ENCODE results near the gene PAAF1.

PAAF1 gene

GRCh38 chr11:73958521-73959141, 81.8 kb downstream of the PAAF1 start:
- H3K36me3 ChIP-seq (ENCODE audit: insufficient read depth, low read length): no peaks in the 10 kb centered on the region
- no peak overlapping the region for H3K9ac ChIP-seq (ENCODE audit: low read length)
- H4K20me1 ChIP-seq (ENCODE audit: insufficient read depth, low read length): no peaks in the 10 kb centered on the region
- no peaks in the 10 kb centered on the region; the same call in 1 of the 2 replicates for H3K27me3 ChIP-seq (ENCODE audit: insufficient read depth, low read length)
- no peak overlapping the region for H2AFZ ChIP-seq (ENCODE audit: low read length)
- no peaks in the 10 kb centered on the region for H3F3A ChIP-seq (ENCODE audit: insufficient read depth, low read length)
- H3K4me1 ChIP-seq (ENCODE audit: insufficient read depth, low read length, severe bottlenecking): peaks cover 10% of the 10 kb centered on the region
- no peaks in the 10 kb centered on the region for H3K9me2 ChIP-seq (ENCODE audit: low read depth, low read length)
- H3K27ac ChIP-seq (ENCODE audit: low read depth, low read length, poor library complexity, severe bottlenecking): no peak overlapping the region
- TF ChIP-seq CTCF (IDR thresholded peaks at IDR 0.05; ENCODE audit: low read length) (no peak), EZH2 (IDR thresholded peaks at IDR 0.05; ENCODE audit: borderline replicate concordance, low read length) (no peak)
- no peak overlapping the region for H3K4me3 ChIP-seq (ENCODE audit: low read depth, low read length, poor library complexity, severe bottlenecking)
- no peak overlapping the region for H3K4me2 ChIP-seq (ENCODE audit: low read length)
- no peaks in the 10 kb centered on the region for H3K9me3 ChIP-seq (ENCODE audit: low read length)
- H3K79me2 ChIP-seq (ENCODE audit: insufficient read depth, low read length): no peaks in the 10 kb centered on the region

GRCh38 chr11:73961321-73961720, 84.5 kb downstream of the PAAF1 start:
- TF ChIP-seq CTCF (IDR thresholded peaks at IDR 0.05; ENCODE audit: low read length) (no peak), EZH2 (IDR thresholded peaks at IDR 0.05; ENCODE audit: borderline replicate concordance, low read length) (no peak)
- H2AFZ ChIP-seq (ENCODE audit: low read length): no peak overlapping the region
- no peak overlapping the region for H3K4me2 ChIP-seq (ENCODE audit: low read length)
- H4K20me1 ChIP-seq (ENCODE audit: insufficient read depth, low read length): no peaks in the 10 kb centered on the region
- no peak overlapping the region for H3K27ac ChIP-seq (ENCODE audit: low read depth, low read length, poor library complexity, severe bottlenecking)
- no peak overlapping the region for H3K9ac ChIP-seq (ENCODE audit: low read length)
- H3K36me3 ChIP-seq (ENCODE audit: insufficient read depth, low read length): no peaks in the 10 kb centered on the region
- no peaks in the 10 kb centered on the region for H3K9me2 ChIP-seq (ENCODE audit: low read depth, low read length)
- H3K79me2 ChIP-seq (ENCODE audit: insufficient read depth, low read length): no peaks in the 10 kb centered on the region
- no peaks in the 10 kb centered on the region; the same call in 1 of the 2 replicates for H3K27me3 ChIP-seq (ENCODE audit: insufficient read depth, low read length)
- H3K4me1 ChIP-seq (ENCODE audit: insufficient read depth, low read length, severe bottlenecking): peaks cover 13% of the 10 kb centered on the region
- H3K9me3 ChIP-seq (ENCODE audit: low read length): no peaks in the 10 kb centered on the region
- no peak overlapping the region for H3K4me3 ChIP-seq (ENCODE audit: low read depth, low read length, poor library complexity, severe bottlenecking)
- H3F3A ChIP-seq (ENCODE audit: insufficient read depth, low read length): no peaks in the 10 kb centered on the region

GRCh38 chr11:73962101-73962705, 85.4 kb downstream of the PAAF1 start:
- Histone ChIP-seq H3K9me2 (ENCODE audit: low read depth, low read length) (no peaks in the 10 kb centered on the region), H4K20me1 (ENCODE audit: insufficient read depth, low read length) (no peaks in the 10 kb centered on the region), H3K9me3 (ENCODE audit: low read length) (no peaks in the 10 kb centered on the region), H3K4me2 (ENCODE audit: low read length) (no peak overlapping the region), H3F3A (ENCODE audit: insufficient read depth, low read length) (no peaks in the 10 kb centered on the region), H3K4me3 (ENCODE audit: low read depth, low read length, poor library complexity, severe bottlenecking) (no peak overlapping the region), H3K4me1 (ENCODE audit: insufficient read depth, low read length, severe bottlenecking) (peaks cover 11% of the 10 kb centered on the region), H2AFZ (ENCODE audit: low read length) (no peak overlapping the region), H3K9ac (ENCODE audit: low read length) (no peak overlapping the region), H3K27me3 (ENCODE audit: insufficient read depth, low read length) (no peaks in the 10 kb centered on the region; the same call in 1 of the 2 replicates), H3K27ac (ENCODE audit: low read depth, low read length, poor library complexity, severe bottlenecking) (no peak overlapping the region), H3K36me3 (ENCODE audit: insufficient read depth, low read length) (no peaks in the 10 kb centered on the region), H3K79me2 (ENCODE audit: insufficient read depth, low read length) (no peaks in the 10 kb centered on the region)
- TF ChIP-seq CTCF (IDR thresholded peaks at IDR 0.05; ENCODE audit: low read length) (no peak), EZH2 (IDR thresholded peaks at IDR 0.05; ENCODE audit: borderline replicate concordance, low read length) (no peak)

Data from OCI-LY1 (cell line).